Sigmoid colon (tissue), 4 donors: Measurements from ENCODE around the gene PCDHA1.

Experiments
- POLR2A ChIP-seq, 2 donors: fragments of 450-650 bp; IDR thresholded peaks; one replicate each; pipeline ENCODE4 v1.6.1; 2016; ENCODE audit warnings: antibody characterized with exemption in 2 of 2, mild to moderate bottlenecking in 2 of 2, moderate library complexity in 2 of 2
- POLR2AphosphoS5 ChIP-seq, 4 donors: sonication (generic); formaldehyde crosslinking; IDR thresholded peaks; one replicate each; pipeline ENCODE4 v1.6.1; 2017; ENCODE audit warnings: antibody characterized with exemption in 4 of 4

- TF ChIP-seq POLR2A (IDR thresholded peaks at IDR 0.05) (no peak), POLR2AphosphoS5 (IDR thresholded peaks at IDR 0.05) (no peak)
These were observed 15.0 kb downstream of the PCDHA1 start, which contains the start of gene PCDHA3 for GRCh38 chr5:140800816-140801493.
